ENCODE results near the gene SLC24A3. TPM values are rescaled to one million over a fixed set of nuclear protein-coding genes. Genes with fewer than 3 reads are reported as not detected.

SLC24A3 gene
- total RNA-seq, 1 donor from 2014 or later: 1.4 TPM

GRCh38 chr20:19501476-19502115 is 289.2 kb downstream of the SLC24A3 start:
- intact Hi-C loops (cut with DNase I): no loop called here
- DNase-seq (ENCODE audit: missing footprints) (no peak), ATAC-seq (no peak)

- intact Hi-C loops (cut with DNase I): no loop called here
- DNase-seq (ENCODE audit: missing footprints): no peak
- ATAC-seq: no peak
These were observed 289.7 kb downstream of the SLC24A3 start for GRCh38 chr20:19502169-19502568.

- intact Hi-C loops (cut with DNase I): no loop called here
- DNase-seq (ENCODE audit: missing footprints) (no peak), ATAC-seq (no peak)
These were observed 291.8 kb downstream of the SLC24A3 start for GRCh38 chr20:19504251-19504650.

GRCh38 chr20:19506021-19506420 is 293.6 kb downstream of the SLC24A3 start:
- DNase-seq (ENCODE audit: missing footprints): no peak
- ATAC-seq: no peak
- intact Hi-C loops (cut with DNase I): no loop called here

- DNase-seq (ENCODE audit: missing footprints): no peak
- intact Hi-C loops (cut with DNase I): no loop called here
- ATAC-seq: no peak
These were observed 296.0 kb downstream of the SLC24A3 start for GRCh38 chr20:19508449-19508848.

- intact Hi-C loops (cut with DNase I): no loop called here
- DNase-seq (ENCODE audit: missing footprints) (no peak), ATAC-seq (no peak)
These were observed 298.2 kb downstream of the SLC24A3 start for GRCh38 chr20:19510611-19511010.

- intact Hi-C loops (cut with DNase I): no loop called here
- ATAC-seq: no peak
These were observed 299.5 kb downstream of the SLC24A3 start for GRCh38 chr20:19511931-19512330.

GRCh38 chr20:19512886-19513677 is 300.6 kb downstream of the SLC24A3 start:
- ATAC-seq (no peak), DNase-seq (ENCODE audit: missing footprints) (no peak)
- intact Hi-C loops (cut with DNase I): no loop called here

More at GRCh38 chr20:19511931-19512330, 299.5 kb downstream of the SLC24A3 start:
- DNase-seq (ENCODE audit: missing footprints): no peak

GRCh38 chr20:19515074-19515473 is 302.6 kb downstream of the SLC24A3 start:
- ATAC-seq (no peak), DNase-seq (ENCODE audit: missing footprints) (no peak)
- intact Hi-C loops (cut with DNase I): no loop called here

- ATAC-seq (no peak), DNase-seq (ENCODE audit: missing footprints) (no peak)
- intact Hi-C loops (cut with DNase I): no loop called here
These were observed 307.0 kb downstream of the SLC24A3 start for GRCh38 chr20:19519466-19519865.

GRCh38 chr20:19520261-19520660 is 307.8 kb downstream of the SLC24A3 start:
- ATAC-seq (no peak), DNase-seq (ENCODE audit: missing footprints) (no peak)
- intact Hi-C loops (cut with DNase I): no loop called here

- DNase-seq (ENCODE audit: missing footprints): no peak
- intact Hi-C loops (cut with DNase I): no loop called here
- ATAC-seq: no peak
These were observed 309.8 kb downstream of the SLC24A3 start for GRCh38 chr20:19522071-19522801.

- intact Hi-C loops (cut with DNase I): no loop called here
These were observed 310.6 kb downstream of the SLC24A3 start for GRCh38 chr20:19522836-19523590.

GRCh38 chr20:19524691-19525090 is 312.2 kb downstream of the SLC24A3 start:
- DNase-seq (ENCODE audit: missing footprints): no peak
- ATAC-seq: no peak
- intact Hi-C loops (cut with DNase I): no loop called here

More at GRCh38 chr20:19522836-19523590, 310.6 kb downstream of the SLC24A3 start:
- ATAC-seq (no peak), DNase-seq (ENCODE audit: missing footprints) (no peak)

- DNase-seq (ENCODE audit: missing footprints) (no peak), ATAC-seq (no peak)
- intact Hi-C loops (cut with DNase I): no loop called here
These were observed 315.1 kb downstream of the SLC24A3 start for GRCh38 chr20:19527509-19527908.

GRCh38 chr20:19528286-19529030 is 316.0 kb downstream of the SLC24A3 start:
- DNase-seq (ENCODE audit: missing footprints) (no peak), ATAC-seq (no peak)
- intact Hi-C loops (cut with DNase I): no loop called here

- DNase-seq (ENCODE audit: missing footprints) (no peak), ATAC-seq (no peak)
- intact Hi-C loops (cut with DNase I): no loop called here
These were observed 317.6 kb downstream of the SLC24A3 start for GRCh38 chr20:19530006-19530405.

- DNase-seq (ENCODE audit: missing footprints): no peak
- ATAC-seq: no peak
- intact Hi-C loops (cut with DNase I): no loop called here
These were observed 319.0 kb downstream of the SLC24A3 start for GRCh38 chr20:19531446-19531845.
